Heart right ventricle (tissue), 12 donors: ENCODE results near the gene ATP5IF1. TPM values are rescaled to one million over a fixed set of nuclear protein-coding genes. Genes with fewer than 3 reads are reported as not detected.

Experiments
- polyA plus RNA-seq, 2 donors: library from polyadenylated mRNA; stranded (reverse); fragments of 200-250 nt; gene quantifications; one replicate each; pipeline ENCODE4 v1.2.3, GENCODE V29; 2013
- total RNA-seq, 10 donors: library from RNA; stranded (reverse); fragmentation: NEBNext Ultra II Directional in 3 of 10; extraction: Animal tissue kit (Norgen Biotek cat#: 25700) in 3 of 10; gene quantifications; one replicate each; pipeline versions ENCODE4 v1.2.1 to v1.2.4, GENCODE V29; 2021 to 2023
- donor health status: ischemic (EF 13 %, LVEDD 7.1; RV severe dilation, severe dysfunction).
- donor health status: healthy with polysubstance abuse.
- donor health status: DM: no; HTN: yes; CAD: no.
- donor health status: DM: no; HTN: no; CAD: no.
- donor health status: ischemic (EF 25% LVEDD 6.9; RV normal size, moderate dysfunction).
- donor health status: ischemic (EF 25% LVEDD 5.7; RV mildly dilated, moderate dysfunction).
- donor health status: healthy.
- donor health status: nonischemic (EF 11% LVEDD 7.7; RV severe dilation, severe dysfunction).
- donor health status: DM: yes; HTN: yes; CAD: no.
- donor health status: PGD.
- donor health status: ischemic (EF 29% LVEDD 5.4; RV normal size, mild dysfunction).
- donor health status: nonischemic (EF 23%, LVEDD 6.1; RV moderate dilation, normal function).

Gene ATP5IF1
- total and polyA plus RNA-seq, 12 donors: 255 to 3,942 (median 420) TPM

Other genes starting within 250 kb of the ATP5IF1 start
- 10 to 100 TPM; 15.2 to 22.1 (median 17.7) TPM for gene EYA3, start 147.5 kb upstream of the ATP5IF1 start, total RNA-seq
- gene EYA3, start 147.5 kb upstream of the ATP5IF1 start, polyA plus RNA-seq: 1 to 10 TPM; 3.6 to 9.3 TPM
- gene PTAFR, start 59.4 kb upstream of the ATP5IF1 start, total RNA-seq: 10 to 100 TPM in 1 of 10 donors, 1 to 10 TPM in 5, under 1 TPM in 4; 0.76 to 13.4 (median 1.4) TPM
- 1 to 10 TPM in 1 of 2 donors, under 1 TPM in 1; 0.73 to 1.6 TPM for gene PTAFR, start 59.4 kb upstream of the ATP5IF1 start, polyA plus RNA-seq
- gene DNAJC8, start 3.1 kb upstream of the ATP5IF1 start, total RNA-seq: 10 to 100 TPM; 53.9 to 64.5 (median 58.0) TPM
- gene DNAJC8, start 3.1 kb upstream of the ATP5IF1 start, polyA plus RNA-seq: 10 to 100 TPM; 39.7 to 74.0 TPM
- gene SESN2, start 23.4 kb downstream of the ATP5IF1 start, total RNA-seq: 1 to 10 TPM; 1.9 to 6.0 (median 3.6) TPM
- 1 to 10 TPM; 2.4 to 7.9 TPM for gene SESN2, start 23.4 kb downstream of the ATP5IF1 start, polyA plus RNA-seq
- gene MED18, start 92.9 kb downstream of the ATP5IF1 start, total RNA-seq: 10 to 100 TPM in 6 of 10 donors, 1 to 10 TPM in 4; 6.5 to 13.9 (median 10.8) TPM
- gene MED18, start 92.9 kb downstream of the ATP5IF1 start, polyA plus RNA-seq: 10 to 100 TPM; 10.4 to 20.4 TPM
- gene PHACTR4, start 133.6 kb downstream of the ATP5IF1 start, total RNA-seq: 10 to 100 TPM; 14.0 to 24.9 (median 18.5) TPM
- 10 to 100 TPM; 17.0 to 36.1 TPM for gene PHACTR4, start 133.6 kb downstream of the ATP5IF1 start, polyA plus RNA-seq